HG03342 (cell line): Measurements from ENCODE around the gene PPARG.
"Not testable (repeated sequence)": the region's sequence is repeated elsewhere in the genome, so short reads cannot be mapped to it uniquely, and the experiment has no call there.

Experiments
- ATAC-seq: cut with Tn5 transposase; IDR thresholded peaks from one replicate; pipeline ENCODE4 v1.9.1; 2021; ENCODE audit warnings: mild to moderate bottlenecking, moderate library complexity; ENCODE audit not compliant: unreplicated experiment

Gene PPARG

DNA sequence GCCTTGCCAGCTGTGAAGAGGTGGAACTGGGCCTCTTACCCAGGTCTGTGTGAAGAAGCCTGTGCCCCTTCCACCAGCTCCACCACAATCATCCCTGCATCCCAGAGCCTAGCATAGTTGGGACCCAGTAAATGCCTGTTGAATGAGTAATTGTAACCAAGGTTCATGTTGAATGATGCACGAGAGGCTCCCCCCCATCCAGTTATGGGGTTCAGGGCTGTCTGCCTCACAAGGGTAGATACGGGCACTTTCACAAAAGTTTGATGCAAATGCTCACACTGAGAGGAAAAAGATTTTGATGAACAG lies 165.9 kb downstream of the PPARG start:
- ATAC-seq: no peak

DNA sequence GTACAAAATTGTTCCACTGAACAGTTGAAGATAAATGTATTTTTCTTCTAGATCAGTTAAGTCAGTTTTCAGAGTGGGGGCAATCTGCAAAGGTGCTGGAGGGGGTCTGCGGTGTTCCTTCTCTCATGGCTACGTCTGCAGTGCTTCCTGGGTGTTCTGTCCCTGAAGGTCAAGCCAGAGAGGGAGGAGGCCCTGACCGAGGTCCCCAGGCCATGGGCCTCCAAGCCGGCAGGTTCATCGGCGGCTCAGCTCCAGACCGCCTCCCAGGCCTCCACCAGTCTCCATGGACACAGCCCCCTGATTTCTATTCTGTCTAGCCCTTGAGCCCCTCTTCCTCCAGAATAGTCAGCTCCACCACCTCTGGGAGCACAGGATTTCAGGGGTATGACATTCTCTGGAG lies 166.9 kb downstream of the PPARG start:
- no peak for ATAC-seq

- ATAC-seq: no peak
Measured at GRCh38 chr3:12456441-12456840, 167.6 kb downstream of the PPARG start.

GRCh38 chr3:12457380-12457779 lies 168.5 kb downstream of the PPARG start:
- ATAC-seq: not testable (repeated sequence)

GRCh38 chr3:12458901-12459300 lies 170.0 kb downstream of the PPARG start:
- ATAC-seq: no peak

GRCh38 chr3:12460127-12460526 lies 171.3 kb downstream of the PPARG start:
- no peak for ATAC-seq

GRCh38 chr3:12461097-12461649 lies 172.3 kb downstream of the PPARG start:
- no peak for ATAC-seq

GRCh38 chr3:12462159-12462947 lies 173.5 kb downstream of the PPARG start:
- ATAC-seq: no peak

GRCh38 chr3:12463686-12464085 lies 174.8 kb downstream of the PPARG start:
- no peak for ATAC-seq

- ATAC-seq: no peak
Measured at GRCh38 chr3:12464181-12464580, 175.3 kb downstream of the PPARG start.

- ATAC-seq: no peak
Measured at GRCh38 chr3:12465151-12465835, 176.4 kb downstream of the PPARG start.

- no peak for ATAC-seq
Measured at GRCh38 chr3:12465836-12466225, 177.0 kb downstream of the PPARG start.

- no peak for ATAC-seq
Measured at GRCh38 chr3:12467746-12468145, 178.9 kb downstream of the PPARG start.

- no peak for ATAC-seq
Measured at GRCh38 chr3:12468276-12468675, 179.4 kb downstream of the PPARG start.

GRCh38 chr3:12468757-12469156 lies 179.9 kb downstream of the PPARG start:
- ATAC-seq: no peak

GRCh38 chr3:12469222-12469621 lies 180.4 kb downstream of the PPARG start:
- not testable (repeated sequence) for ATAC-seq

DNA sequence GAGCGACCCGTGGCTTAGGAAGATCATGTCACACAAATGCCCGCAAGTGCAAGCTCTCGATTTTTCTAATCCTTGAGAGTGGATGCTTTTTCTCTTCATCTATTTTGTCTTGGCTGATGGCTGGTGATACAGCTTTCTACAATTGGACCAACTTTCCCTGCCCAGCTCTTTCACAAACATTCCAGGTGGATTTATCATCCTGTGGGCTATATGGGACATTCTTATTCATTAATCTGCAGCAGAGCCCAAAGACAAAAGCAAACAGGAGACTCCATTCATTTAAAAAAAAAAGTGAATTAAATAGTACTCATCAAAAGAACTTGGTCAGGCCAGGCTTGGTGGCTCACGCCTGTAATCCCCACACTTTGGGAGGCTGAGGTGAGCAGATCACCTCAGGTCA lies 181.2 kb downstream of the PPARG start:
- ATAC-seq: no peak

GRCh38 chr3:12470680-12471079 lies 181.8 kb downstream of the PPARG start:
- ATAC-seq: no peak

DNA sequence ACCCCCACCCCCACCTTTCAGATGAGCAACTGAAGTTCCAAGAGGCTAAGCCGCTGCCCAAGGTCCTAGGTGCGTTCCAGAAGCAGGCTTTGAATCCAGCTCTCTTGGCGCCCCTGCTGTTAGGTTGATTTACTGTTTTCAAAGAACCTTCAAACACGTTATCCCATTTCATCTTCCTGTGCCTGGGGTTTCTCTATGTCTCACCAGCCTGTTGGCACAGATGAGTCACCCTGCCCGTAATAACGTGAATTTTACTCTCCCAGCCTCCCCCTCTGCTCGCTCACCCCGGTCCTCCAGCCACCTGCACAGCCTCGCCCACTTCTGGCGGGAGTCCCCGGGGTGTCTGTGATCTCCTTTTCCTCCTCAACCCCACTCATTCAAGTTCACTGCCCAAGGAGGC lies 182.4 kb downstream of the PPARG start:
- ATAC-seq: no peak

DNA sequence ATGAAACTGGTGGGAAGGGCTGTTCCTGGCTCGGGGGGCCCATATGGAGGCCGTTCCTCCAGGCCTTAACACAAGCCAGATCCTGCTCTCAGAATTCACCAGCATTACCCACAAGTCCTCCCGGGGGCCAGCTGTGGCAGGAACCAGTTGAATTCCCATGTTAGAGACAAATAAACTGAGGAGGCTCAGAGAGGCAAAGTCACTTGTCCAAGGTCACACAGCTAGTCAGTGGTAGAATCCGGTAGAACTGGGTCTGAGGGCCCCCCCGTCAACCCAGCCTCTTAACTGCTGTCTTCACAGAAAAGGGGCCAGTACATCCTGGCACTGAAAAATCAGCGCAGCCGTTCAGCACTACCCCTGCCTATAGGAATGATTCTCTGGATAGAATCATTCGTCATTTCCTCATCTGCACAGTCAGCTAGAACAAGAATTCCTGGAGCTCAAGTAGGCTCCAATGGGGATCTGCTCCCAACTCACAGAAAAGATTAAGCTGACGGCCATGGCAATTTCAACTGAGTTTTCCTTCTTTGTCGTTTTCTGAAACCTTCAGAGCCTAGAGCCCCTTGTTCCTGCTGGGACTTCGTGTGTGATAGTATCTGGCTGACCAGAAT lies 183.2 kb downstream of the PPARG start:
- ATAC-seq: no peak

DNA sequence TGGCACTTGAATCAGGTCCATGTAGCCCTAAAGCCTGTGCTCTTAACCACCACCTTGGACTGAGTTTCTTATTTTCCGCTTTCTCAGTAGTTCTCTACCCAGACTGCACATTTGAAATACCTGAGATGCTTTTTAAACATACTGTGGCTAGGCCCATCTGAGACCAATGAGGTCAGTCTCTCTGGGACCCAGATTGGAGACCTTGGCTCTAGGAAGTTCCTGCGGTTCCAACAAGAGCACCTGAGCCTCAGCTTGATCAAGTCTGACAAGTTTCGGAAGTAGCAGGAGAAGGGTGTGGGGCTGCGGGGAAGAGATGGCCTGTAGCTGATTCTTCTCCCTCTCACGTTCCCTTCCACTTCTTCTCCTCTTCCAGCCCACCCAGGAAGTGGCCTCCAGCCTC lies 183.9 kb downstream of the PPARG start:
- ATAC-seq: no peak

DNA sequence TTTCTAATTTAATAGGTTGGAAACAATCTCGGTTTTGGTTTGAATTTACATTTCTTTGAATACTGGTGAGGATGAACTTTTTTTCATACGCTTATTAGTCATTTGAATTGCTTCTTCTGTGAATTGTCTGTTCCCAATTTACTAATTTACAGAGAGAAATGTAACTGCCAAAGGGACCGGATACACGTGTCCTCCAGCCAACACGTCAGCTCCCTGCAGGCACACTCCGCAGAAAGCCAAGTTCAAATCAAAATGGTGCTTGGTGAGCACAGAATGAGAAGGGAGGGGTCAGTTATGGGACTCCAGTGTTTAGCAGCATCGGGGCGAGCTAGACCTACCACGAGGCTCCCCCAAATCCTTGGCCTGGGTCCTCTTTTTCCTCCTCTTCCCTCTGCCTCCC lies 184.6 kb downstream of the PPARG start:
- ATAC-seq: no peak
